Measurements from ENCODE around the gene SERPINA6. TPM values are rescaled to one million over a fixed set of nuclear protein-coding genes. Genes with fewer than 3 reads are reported as not detected.

The SERPINA6 gene
- total and polyA plus RNA-seq, 4 donors, result not detected

GRCh38 chr14:94321421-94322271 is 1.5 kb downstream of the SERPINA6 start:
- 86 to 88% methylated on average over 5 of the region's 5 CpGs for WGBS, 2 donors
- Histone ChIP-seq H3K4me3 (ENCODE audit: low read length in 2 of 2) (no peak overlapping the region), H3K4me1 (ENCODE audit: control insufficient read depth in 1 of 2, insufficient read depth in 2 of 2, low read length in 2 of 2) (no peaks in the 10 kb centered on the region), H3K9me3 (ENCODE audit: control insufficient read depth, low read length) (no peaks in the 10 kb centered on the region), H3K27ac (ENCODE audit: low read depth in 1 of 2, low read length in 2 of 2) (no peak overlapping the region), H3K27me3 (ENCODE audit: control insufficient read depth in 1 of 2, insufficient read depth in 2 of 2, low read length in 1 of 2) (no peaks in the 10 kb centered on the region), H3K36me3 (ENCODE audit: control insufficient read depth in 1 of 2, insufficient read depth in 2 of 2, low read length in 1 of 2) (no peaks in the 10 kb centered on the region)
- ATAC-seq (ENCODE audit: low FRiP score) (no peak), DNase-seq (no peak)
- intact Hi-C loops (cut with DNase I), result no loop called here

- Histone ChIP-seq H3K4me1 (ENCODE audit: control insufficient read depth in 1 of 2, insufficient read depth in 2 of 2, low read length in 2 of 2) (no peaks in the 10 kb centered on the region), H3K27ac (ENCODE audit: low read depth in 1 of 2, low read length in 2 of 2) (no peak overlapping the region), H3K4me3 (ENCODE audit: low read length in 2 of 2) (no peak overlapping the region), H3K36me3 (ENCODE audit: control insufficient read depth in 1 of 2, insufficient read depth in 2 of 2, low read length in 1 of 2) (no peaks in the 10 kb centered on the region), H3K27me3 (ENCODE audit: control insufficient read depth in 1 of 2, insufficient read depth in 2 of 2, low read length in 1 of 2) (no peaks in the 10 kb centered on the region), H3K9me3 (ENCODE audit: control insufficient read depth, low read length) (no peaks in the 10 kb centered on the region)
- no peak for DNase-seq
- 56 to 66% methylated on average over 5 of the region's 5 CpGs for WGBS, 2 donors
- intact Hi-C loops (cut with DNase I), result no loop called here
- ATAC-seq (ENCODE audit: low FRiP score), result no peak
These were observed 2.9 kb downstream of the SERPINA6 start for GRCh38 chr14:94320243-94320642.

- Histone ChIP-seq H3K27me3 (ENCODE audit: control insufficient read depth in 1 of 2, insufficient read depth in 2 of 2, low read length in 1 of 2) (no peaks in the 10 kb centered on the region), H3K4me3 (ENCODE audit: low read length in 2 of 2) (no peak overlapping the region), H3K27ac (ENCODE audit: low read depth in 1 of 2, low read length in 2 of 2) (no peak overlapping the region), H3K4me1 (ENCODE audit: control insufficient read depth in 1 of 2, insufficient read depth in 2 of 2, low read length in 2 of 2) (no peaks in the 10 kb centered on the region), H3K36me3 (ENCODE audit: control insufficient read depth in 1 of 2, insufficient read depth in 2 of 2, low read length in 1 of 2) (no peaks in the 10 kb centered on the region), H3K9me3 (ENCODE audit: control insufficient read depth, low read length) (no peaks in the 10 kb centered on the region)
- WGBS, 2 donors, result 53 to 55% methylated on average over 4 of the region's 4 CpGs
- DNase-seq, result peak in 1 of 2 donors; percentile 56
- intact Hi-C loops (cut with DNase I), result no loop called here
- ATAC-seq (ENCODE audit: low FRiP score), result peak; percentile 63
These were observed 5.9 kb downstream of the SERPINA6 start for GRCh38 chr14:94317259-94317658.

- no peak for ATAC-seq (ENCODE audit: low FRiP score)
These were observed 6.4 kb downstream of the SERPINA6 start for GRCh38 chr14:94316692-94317091.

GRCh38 chr14:94314890-94315289 is 8.2 kb downstream of the SERPINA6 start:
- intact Hi-C loops (cut with DNase I), result no loop called here
- 86 to 90% methylated on average over 2 of the region's 2 CpGs for WGBS, 2 donors
- Histone ChIP-seq H3K9me3 (ENCODE audit: control insufficient read depth, low read length) (no peaks in the 10 kb centered on the region), H3K36me3 (ENCODE audit: control insufficient read depth in 1 of 2, insufficient read depth in 2 of 2, low read length in 1 of 2) (no peaks in the 10 kb centered on the region), H3K27me3 (ENCODE audit: control insufficient read depth in 1 of 2, insufficient read depth in 2 of 2, low read length in 1 of 2) (no peaks in the 10 kb centered on the region), H3K27ac (ENCODE audit: low read depth in 1 of 2, low read length in 2 of 2) (no peak overlapping the region), H3K4me1 (ENCODE audit: control insufficient read depth in 1 of 2, insufficient read depth in 2 of 2, low read length in 2 of 2) (no peaks in the 10 kb centered on the region), H3K4me3 (ENCODE audit: low read length in 2 of 2) (no peak overlapping the region)
- DNase-seq (no peak), ATAC-seq (ENCODE audit: low FRiP score) (no peak)

More at GRCh38 chr14:94316692-94317091, 6.4 kb downstream of the SERPINA6 start:
- WGBS, 2 donors, result 79 to 91% methylated on average over 1 of the region's 1 CpG
- H3K4me3 ChIP-seq (ENCODE audit: low read length in 2 of 2), result no peak overlapping the region
- H3K9me3 ChIP-seq (ENCODE audit: control insufficient read depth, low read length), result no peaks in the 10 kb centered on the region
- no peaks in the 10 kb centered on the region for H3K36me3 ChIP-seq (ENCODE audit: control insufficient read depth in 1 of 2, insufficient read depth in 2 of 2, low read length in 1 of 2)
- intact Hi-C loops (cut with DNase I), result no loop called here
- DNase-seq, result no peak
- H3K27ac ChIP-seq (ENCODE audit: low read depth in 1 of 2, low read length in 2 of 2), result no peak overlapping the region
- H3K27me3 ChIP-seq (ENCODE audit: control insufficient read depth in 1 of 2, insufficient read depth in 2 of 2, low read length in 1 of 2), result no peaks in the 10 kb centered on the region
- H3K4me1 ChIP-seq (ENCODE audit: control insufficient read depth in 1 of 2, insufficient read depth in 2 of 2, low read length in 2 of 2), result no peaks in the 10 kb centered on the region

GRCh38 chr14:94313991-94314655 is 9.0 kb downstream of the SERPINA6 start:
- ATAC-seq (ENCODE audit: low FRiP score) (no peak), DNase-seq (no peak)
- WGBS, 2 donors, result 68 to 71% methylated on average over 8 of the region's 8 CpGs
- Histone ChIP-seq H3K27me3 (ENCODE audit: control insufficient read depth in 1 of 2, insufficient read depth in 2 of 2, low read length in 1 of 2) (no peaks in the 10 kb centered on the region), H3K4me3 (ENCODE audit: low read length in 2 of 2) (no peak overlapping the region), H3K4me1 (ENCODE audit: control insufficient read depth in 1 of 2, insufficient read depth in 2 of 2, low read length in 2 of 2) (no peaks in the 10 kb centered on the region), H3K27ac (ENCODE audit: low read depth in 1 of 2, low read length in 2 of 2) (no peak overlapping the region), H3K36me3 (ENCODE audit: control insufficient read depth in 1 of 2, insufficient read depth in 2 of 2, low read length in 1 of 2) (no peaks in the 10 kb centered on the region), H3K9me3 (ENCODE audit: control insufficient read depth, low read length) (peaks cover 2% of the 10 kb centered on the region)
- intact Hi-C loops (cut with DNase I), result no loop called here

- ATAC-seq (ENCODE audit: low FRiP score) (no peak), DNase-seq (peak in 1 of 2 donors; percentile 32)
- no peak overlapping the region for H3K4me3 ChIP-seq (ENCODE audit: low read length in 2 of 2)
- no peaks in the 10 kb centered on the region for H3K27me3 ChIP-seq (ENCODE audit: control insufficient read depth in 1 of 2, insufficient read depth in 2 of 2, low read length in 1 of 2)
- no peaks in the 10 kb centered on the region for H3K36me3 ChIP-seq (ENCODE audit: control insufficient read depth in 1 of 2, insufficient read depth in 2 of 2, low read length in 1 of 2)
- peaks cover 8% of the 10 kb centered on the region for H3K9me3 ChIP-seq (ENCODE audit: control insufficient read depth, low read length)
- intact Hi-C loops (cut with DNase I), result no loop called here
- 86% methylated on average over 6 of the region's 6 CpGs for WGBS, 2 donors
- no peak overlapping the region for H3K27ac ChIP-seq (ENCODE audit: low read depth in 1 of 2, low read length in 2 of 2)
- H3K4me1 ChIP-seq (ENCODE audit: control insufficient read depth in 1 of 2, insufficient read depth in 2 of 2, low read length in 2 of 2), result no peaks in the 10 kb centered on the region
These were observed 10.5 kb downstream of the SERPINA6 start for GRCh38 chr14:94312481-94313246.

GRCh38 chr14:94310248-94310647 is 12.9 kb downstream of the SERPINA6 start:
- ATAC-seq (ENCODE audit: low FRiP score) (no peak), DNase-seq (no peak)
- H3K36me3 ChIP-seq (ENCODE audit: control insufficient read depth in 1 of 2, insufficient read depth in 2 of 2, low read length in 1 of 2), result no peaks in the 10 kb centered on the region
- no peaks in the 10 kb centered on the region for H3K27me3 ChIP-seq (ENCODE audit: control insufficient read depth in 1 of 2, insufficient read depth in 2 of 2, low read length in 1 of 2)
- no peak overlapping the region for H3K4me3 ChIP-seq (ENCODE audit: low read length in 2 of 2)
- H3K4me1 ChIP-seq (ENCODE audit: control insufficient read depth in 1 of 2, insufficient read depth in 2 of 2, low read length in 2 of 2), result no peaks in the 10 kb centered on the region
- H3K27ac ChIP-seq (ENCODE audit: low read depth in 1 of 2, low read length in 2 of 2), result no peak overlapping the region
- intact Hi-C loops (cut with DNase I), result no loop called here
- peaks cover 9% of the 10 kb centered on the region for H3K9me3 ChIP-seq (ENCODE audit: control insufficient read depth, low read length)
- 88 to 89% methylated on average over 3 of the region's 3 CpGs for WGBS, 2 donors

Measured in aorta (tissue), 5 donors.